Measurements from ENCODE around the gene TOMM7.

The TOMM7 gene

GRCh38 chr7:22822486-22823141 is at the start of gene TOMM7:
Gene TOMM7 (minus strand): TSS chr7:22822849. CDS start chr7:22822779, 70 bp downstream.
- DNase-seq (ENCODE audit: low spot score) = peak; percentile 90

GRCh38 chr7:22872096-22872807 is 49.6 kb upstream of the TOMM7 start:
- no peak for DNase-seq (ENCODE audit: low spot score)

GRCh38 chr7:22871661-22872060 is 49.0 kb upstream of the TOMM7 start:
- DNase-seq (ENCODE audit: low spot score) = no peak

GRCh38 chr7:22868509-22868908 is 45.9 kb upstream of the TOMM7 start:
- DNase-seq (ENCODE audit: low spot score) = no peak

GRCh38 chr7:22867589-22867988 is 44.9 kb upstream of the TOMM7 start:
- no peak for DNase-seq (ENCODE audit: low spot score)

- no peak for DNase-seq (ENCODE audit: low spot score)
Measured at GRCh38 chr7:22867003-22867402, 44.4 kb upstream of the TOMM7 start.

GRCh38 chr7:22865602-22865960 is 42.9 kb upstream of the TOMM7 start:
- no peak for DNase-seq (ENCODE audit: low spot score)

GRCh38 chr7:22864855-22865601 is 42.4 kb upstream of the TOMM7 start:
- no peak for DNase-seq (ENCODE audit: low spot score)

- DNase-seq (ENCODE audit: low spot score) = no peak
Measured at GRCh38 chr7:22864301-22864700, 41.7 kb upstream of the TOMM7 start.

- DNase-seq (ENCODE audit: low spot score) = no peak
Measured at GRCh38 chr7:22863156-22863899, 40.7 kb upstream of the TOMM7 start.

GRCh38 chr7:22861576-22861975 is 38.9 kb upstream of the TOMM7 start:
- DNase-seq (ENCODE audit: low spot score) = no peak

- no peak for DNase-seq (ENCODE audit: low spot score)
Measured at GRCh38 chr7:22860784-22861482, 38.3 kb upstream of the TOMM7 start.

- DNase-seq (ENCODE audit: low spot score) = no peak
Measured at GRCh38 chr7:22860337-22860736, 37.7 kb upstream of the TOMM7 start.

GRCh38 chr7:22859641-22860290 is 37.1 kb upstream of the TOMM7 start:
- DNase-seq (ENCODE audit: low spot score) = no peak

GRCh38 chr7:22858640-22859561 is 36.3 kb upstream of the TOMM7 start:
- DNase-seq (ENCODE audit: low spot score) = no peak

GRCh38 chr7:22858274-22858639 is 35.6 kb upstream of the TOMM7 start:
- DNase-seq (ENCODE audit: low spot score) = no peak

GRCh38 chr7:22856416-22856815 is 33.8 kb upstream of the TOMM7 start:
- no peak for DNase-seq (ENCODE audit: low spot score)

- no peak for DNase-seq (ENCODE audit: low spot score)
Measured at GRCh38 chr7:22855049-22855392, 32.4 kb upstream of the TOMM7 start.

GRCh38 chr7:22854158-22855048 is 31.8 kb upstream of the TOMM7 start:
- peak; percentile 90 for DNase-seq (ENCODE audit: low spot score)
